K562 (cell line): ENCODE data around the gene ERVW-1. TPM values are rescaled to one million over a fixed set of nuclear protein-coding genes. Genes with fewer than 3 reads are reported as not detected.

Experiments
- BACH1 ChIP-seq: fragments of 200-800 bp; sonication (Bioruptor generic); IDR thresholded peaks from 2 replicates; pipeline ENCODE4 v1.6.1; 2016; ENCODE audit warnings: missing genetic modification characterization, missing compliant biosample characterization
- HNRNPUL1 ChIP-seq: fragments of 200-400 bp; formaldehyde crosslinking; IDR thresholded peaks from 2 replicates; pipeline ENCODE4 v1.6.1; 2017; ENCODE audit warnings: low read length
- IFI16 ChIP-seq: fragments of 250-450 bp; sonication (Bioruptor Pico); IDR thresholded peaks from 2 replicates; pipeline ENCODE4 v2.1.2; 2022; ENCODE audit warnings: mild to moderate bottlenecking, inconsistent platforms
- NCOA1 ChIP-seq: fragments of 450-650 bp; IDR thresholded peaks from 2 replicates; pipeline ENCODE4 v1.6.1; 2016; ENCODE audit warnings: low read depth
- NFYB ChIP-seq: IDR thresholded peaks from 2 replicates; pipeline ENCODE4 v1.6.1; 2011; ENCODE audit warnings: mild to moderate bottlenecking, moderate library complexity; ENCODE audit not compliant: insufficient read length; ENCODE audit errors: extremely low read depth
- RAD21 ChIP-seq, 2 experiments: fragments of 250-450 bp in 1 of 2; fragments of 450-650 bp in 1 of 2; sonication (Bioruptor Pico) in 1 of 2; formaldehyde crosslinking in 1 of 2; IDR thresholded peaks in 1 of 2; conservative IDR thresholded peaks in 1 of 2; 2 replicates each; pipeline versions ENCODE4 v1.4.0 to v1.8.0; 2020 to 2022; ENCODE audit warnings: mild to moderate bottlenecking in 2 of 2, moderate library complexity in 1 of 2
- ZNF121 ChIP-seq: sonication (generic); formaldehyde crosslinking; conservative IDR thresholded peaks from 2 replicates; pipeline ENCODE4 v1.8.0; 2022; ENCODE audit warnings: missing genetic modification reagents
- polyA plus RNA-seq, 8 experiments: library from polyadenylated mRNA; depleted of rRNA in 4 of 8; stranded (reverse) in 5 of 8; unstranded in 3 of 8; fragments of >200 nt; fragmentation: Nextera tagmentation in 2 of 8; fragmentation: Illumina TruSeq in 1 of 8; extraction: Ambion mirVana in 2 of 8; extraction: Trizol in 1 of 8; gene quantifications; 2 replicates each; pipeline versions ENCODE4 v1.2.1 to v1.2.3, GENCODE V29; 2011 to 2014; ENCODE audit warnings: inconsistent platforms in 1 of 8, missing spikeins in 1 of 8
- total RNA-seq, 7 experiments: library from RNA; depleted of rRNA in 6 of 7; stranded (reverse); fragments of >200 nt in 6 of 7; fragmentation: Illumina TruSeq in 2 of 7; extraction: Trizol in 2 of 7; gene quantifications; 2 replicates each; pipeline versions ENCODE4 v1.2.1 to v1.2.3, GENCODE V29; 2011 to 2021; ENCODE audit warnings: low replicate concordance in 1 of 7
- TF ChIP-seq, protein P1 (sequence below): IDR thresholded peaks from 2 replicates; pipeline ENCODE4 v1.6.1; 2012; ENCODE audit warnings: low read depth, low read length, improper control_type of control experiment, borderline replicate concordance
- TF ChIP-seq, protein P2 (sequence below): fragments of 450-650 bp; formaldehyde crosslinking; IDR thresholded peaks from 2 replicates; pipeline ENCODE4 v1.4.0; 2022; ENCODE audit warnings: missing genetic modification characterization
- TF ChIP-seq, protein P3 (sequence below): IDR thresholded peaks from 2 replicates; pipeline ENCODE4 v1.6.1; 2011; ENCODE audit warnings: borderline replicate concordance, low read depth, mild to moderate bottlenecking, moderate library complexity, low read length; ENCODE audit not compliant: insufficient read depth, poor library complexity, severe bottlenecking
- TF ChIP-seq, protein P4 (sequence below): fragments of 450-650 bp; IDR thresholded peaks from 2 replicates; pipeline ENCODE4 v1.6.1; 2017; ENCODE audit warnings: antibody characterized with exemption, mild to moderate bottlenecking
- TF ChIP-seq, protein P5 (sequence below): fragments of 250-450 bp; sonication (Bioruptor Pico); IDR thresholded peaks from 2 replicates; pipeline ENCODE4 v1.5.0; 2021; ENCODE audit warnings: mild to moderate bottlenecking, moderate library complexity

The ERVW-1 gene
- total and polyA plus RNA-seq, 9 of the 15 experiments (the other 6 are each of a cell fraction or from before 2014, with no cell fraction given) = not detected

DNA sequence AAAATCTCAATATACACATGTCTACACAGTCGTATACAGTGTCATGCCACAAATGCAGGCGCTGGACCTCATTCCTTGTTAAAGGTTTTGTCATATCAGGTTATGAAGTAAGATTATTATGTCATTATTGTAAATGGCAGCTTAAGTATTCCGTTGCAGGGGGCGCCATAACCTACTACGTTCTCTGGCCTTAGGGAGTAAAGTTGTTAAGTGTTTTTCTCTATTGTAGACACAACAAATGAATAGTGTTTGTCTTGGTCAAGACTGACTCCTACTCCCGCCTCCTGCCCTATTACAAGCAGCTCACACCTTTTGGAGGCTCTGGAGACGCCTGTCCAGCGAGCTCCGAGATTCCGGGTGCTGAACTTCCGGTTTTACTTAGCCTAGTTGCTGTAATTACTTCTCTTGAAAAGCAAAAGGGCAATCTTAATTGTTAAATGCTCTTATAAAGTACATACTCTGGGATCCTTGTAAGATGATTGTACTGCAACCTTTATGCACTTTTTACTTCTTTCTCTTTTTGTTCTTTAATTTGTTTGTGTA is 29.5 kb downstream of the ERVW-1 start (continued):
- TF ChIP-seq NCOA1 = peak; percentile 53; the same call in 1 of the 2 replicates
- TF ChIP-seq BACH1 = 0 out of 2 replicates have a peak, but pooled peaks have one; percentile 53
- TF ChIP-seq, protein P1, sequence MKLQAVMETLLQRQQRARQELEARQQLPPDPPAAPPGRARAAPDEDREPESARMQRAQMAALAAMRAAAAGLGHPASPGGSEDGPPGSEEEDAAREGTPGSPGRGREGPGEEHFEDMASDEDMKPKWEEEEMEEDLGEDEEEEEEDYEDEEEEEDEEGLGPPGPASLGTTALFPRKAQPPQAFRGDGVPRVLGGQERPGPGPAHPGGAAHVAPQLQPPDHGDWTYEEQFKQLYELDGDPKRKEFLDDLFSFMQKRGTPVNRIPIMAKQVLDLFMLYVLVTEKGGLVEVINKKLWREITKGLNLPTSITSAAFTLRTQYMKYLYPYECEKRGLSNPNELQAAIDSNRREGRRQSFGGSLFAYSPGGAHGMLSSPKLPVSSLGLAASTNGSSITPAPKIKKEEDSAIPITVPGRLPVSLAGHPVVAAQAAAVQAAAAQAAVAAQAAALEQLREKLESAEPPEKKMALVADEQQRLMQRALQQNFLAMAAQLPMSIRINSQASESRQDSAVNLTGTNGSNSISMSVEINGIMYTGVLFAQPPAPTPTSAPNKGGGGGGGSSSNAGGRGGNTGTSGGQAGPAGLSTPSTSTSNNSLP = no peak
- TF ChIP-seq IFI16 = no peak
- TF ChIP-seq ZNF121 = no peak
- TF ChIP-seq RAD21 (CRISPR knock-in tag; conservative IDR thresholded peaks at IDR 0.05 in 1 of 2, IDR thresholded peaks at IDR 0.05 in 1 of 2) = peak; percentile 7 to 33; a peak in 1 of 4 replicates
- TF ChIP-seq, protein P2, sequence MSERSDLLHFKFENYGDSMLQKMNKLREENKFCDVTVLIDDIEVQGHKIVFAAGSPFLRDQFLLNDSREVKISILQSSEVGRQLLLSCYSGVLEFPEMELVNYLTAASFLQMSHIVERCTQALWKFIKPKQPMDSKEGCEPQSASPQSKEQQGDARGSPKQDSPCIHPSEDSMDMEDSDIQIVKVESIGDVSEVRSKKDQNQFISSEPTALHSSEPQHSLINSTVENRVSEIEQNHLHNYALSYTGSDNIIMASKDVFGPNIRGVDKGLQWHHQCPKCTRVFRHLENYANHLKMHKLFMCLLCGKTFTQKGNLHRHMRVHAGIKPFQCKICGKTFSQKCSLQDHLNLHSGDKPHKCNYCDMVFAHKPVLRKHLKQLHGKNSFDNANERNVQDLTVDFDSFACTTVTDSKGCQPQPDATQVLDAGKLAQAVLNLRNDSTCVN = no peak
- TF ChIP-seq, protein P3, sequence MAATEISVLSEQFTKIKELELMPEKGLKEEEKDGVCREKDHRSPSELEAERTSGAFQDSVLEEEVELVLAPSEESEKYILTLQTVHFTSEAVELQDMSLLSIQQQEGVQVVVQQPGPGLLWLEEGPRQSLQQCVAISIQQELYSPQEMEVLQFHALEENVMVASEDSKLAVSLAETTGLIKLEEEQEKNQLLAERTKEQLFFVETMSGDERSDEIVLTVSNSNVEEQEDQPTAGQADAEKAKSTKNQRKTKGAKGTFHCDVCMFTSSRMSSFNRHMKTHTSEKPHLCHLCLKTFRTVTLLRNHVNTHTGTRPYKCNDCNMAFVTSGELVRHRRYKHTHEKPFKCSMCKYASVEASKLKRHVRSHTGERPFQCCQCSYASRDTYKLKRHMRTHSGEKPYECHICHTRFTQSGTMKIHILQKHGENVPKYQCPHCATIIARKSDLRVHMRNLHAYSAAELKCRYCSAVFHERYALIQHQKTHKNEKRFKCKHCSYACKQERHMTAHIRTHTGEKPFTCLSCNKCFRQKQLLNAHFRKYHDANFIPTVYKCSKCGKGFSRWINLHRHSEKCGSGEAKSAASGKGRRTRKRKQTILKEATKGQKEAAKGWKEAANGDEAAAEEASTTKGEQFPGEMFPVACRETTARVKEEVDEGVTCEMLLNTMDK = peak; percentile 68
- TF ChIP-seq HNRNPUL1 = no peak
- TF ChIP-seq NFYB = no peak
- TF ChIP-seq, protein P4, sequence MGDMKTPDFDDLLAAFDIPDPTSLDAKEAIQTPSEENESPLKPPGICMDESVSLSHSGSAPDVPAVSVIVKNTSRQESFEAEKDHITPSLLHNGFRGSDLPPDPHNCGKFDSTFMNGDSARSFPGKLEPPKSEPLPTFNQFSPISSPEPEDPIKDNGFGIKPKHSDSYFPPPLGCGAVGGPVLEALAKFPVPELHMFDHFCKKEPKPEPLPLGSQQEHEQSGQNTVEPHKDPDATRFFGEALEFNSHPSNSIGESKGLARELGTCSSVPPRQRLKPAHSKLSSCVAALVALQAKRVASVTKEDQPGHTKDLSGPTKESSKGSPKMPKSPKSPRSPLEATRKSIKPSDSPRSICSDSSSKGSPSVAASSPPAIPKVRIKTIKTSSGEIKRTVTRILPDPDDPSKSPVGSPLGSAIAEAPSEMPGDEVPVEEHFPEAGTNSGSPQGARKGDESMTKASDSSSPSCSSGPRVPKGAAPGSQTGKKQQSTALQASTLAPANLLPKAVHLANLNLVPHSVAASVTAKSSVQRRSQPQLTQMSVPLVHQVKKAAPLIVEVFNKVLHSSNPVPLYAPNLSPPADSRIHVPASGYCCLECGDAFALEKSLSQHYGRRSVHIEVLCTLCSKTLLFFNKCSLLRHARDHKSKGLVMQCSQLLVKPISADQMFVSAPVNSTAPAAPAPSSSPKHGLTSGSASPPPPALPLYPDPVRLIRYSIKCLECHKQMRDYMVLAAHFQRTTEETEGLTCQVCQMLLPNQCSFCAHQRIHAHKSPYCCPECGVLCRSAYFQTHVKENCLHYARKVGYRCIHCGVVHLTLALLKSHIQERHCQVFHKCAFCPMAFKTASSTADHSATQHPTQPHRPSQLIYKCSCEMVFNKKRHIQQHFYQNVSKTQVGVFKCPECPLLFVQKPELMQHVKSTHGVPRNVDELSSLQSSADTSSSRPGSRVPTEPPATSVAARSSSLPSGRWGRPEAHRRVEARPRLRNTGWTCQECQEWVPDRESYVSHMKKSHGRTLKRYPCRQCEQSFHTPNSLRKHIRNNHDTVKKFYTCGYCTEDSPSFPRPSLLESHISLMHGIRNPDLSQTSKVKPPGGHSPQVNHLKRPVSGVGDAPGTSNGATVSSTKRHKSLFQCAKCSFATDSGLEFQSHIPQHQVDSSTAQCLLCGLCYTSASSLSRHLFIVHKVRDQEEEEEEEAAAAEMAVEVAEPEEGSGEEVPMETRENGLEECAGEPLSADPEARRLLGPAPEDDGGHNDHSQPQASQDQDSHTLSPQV = peak; percentile 43; the same call in 1 of the 2 replicates
- TF ChIP-seq, protein P5, sequence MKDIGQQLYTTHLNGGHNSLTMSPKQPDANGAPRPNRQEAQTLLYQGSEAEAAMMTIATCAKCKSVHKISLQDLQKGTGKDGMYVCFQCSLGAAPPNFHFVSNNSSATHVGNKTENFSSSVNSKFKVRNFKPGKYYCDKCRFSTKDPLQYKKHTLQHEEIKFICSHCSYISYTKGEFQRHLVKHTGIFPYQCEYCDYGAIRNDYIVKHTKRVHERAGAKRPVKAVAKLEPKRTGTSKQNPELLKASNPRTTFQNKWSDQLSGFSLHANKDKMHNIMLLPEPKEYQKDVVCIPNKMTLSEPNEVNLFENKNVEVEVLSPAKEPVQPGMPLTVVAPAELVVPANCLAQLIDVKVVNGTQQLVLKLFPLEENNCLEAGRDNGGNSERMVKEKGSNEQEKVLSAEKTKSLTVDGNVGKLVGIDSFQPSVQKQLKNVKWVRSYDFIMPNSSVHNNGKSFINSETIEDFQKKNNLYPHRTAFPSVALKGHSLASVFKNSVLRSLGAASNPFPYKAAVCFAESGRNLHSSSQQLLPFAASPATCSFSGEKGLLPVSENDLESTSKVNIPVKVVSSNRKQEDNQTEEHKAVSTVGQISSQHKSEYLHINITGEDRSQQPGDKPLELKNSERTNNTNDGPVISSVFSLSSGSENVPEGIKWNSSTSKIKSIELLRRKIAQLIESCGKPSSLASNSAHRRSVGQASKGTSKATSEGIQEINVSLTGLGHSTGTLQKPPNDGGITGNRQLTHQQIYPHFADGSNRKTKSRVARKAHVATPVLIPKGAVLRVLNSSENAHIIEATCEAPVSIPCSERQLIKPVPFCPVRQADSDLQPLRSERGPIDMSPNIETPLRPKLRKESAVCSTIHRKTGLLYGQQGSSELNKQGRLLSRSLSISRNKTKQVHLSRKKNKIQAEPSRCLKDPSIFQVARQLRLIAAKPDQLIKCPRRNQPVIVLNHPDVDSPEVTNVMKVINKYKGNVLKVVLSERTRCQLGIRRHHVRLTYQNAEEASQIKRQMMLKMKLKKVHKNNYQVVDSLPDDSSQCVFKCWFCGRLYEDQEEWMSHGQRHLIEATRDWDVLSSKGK (CRISPR knock-in tag) = no peak
